HG03097 (cell line): ENCODE measurements around the gene FOXL3.
"Not testable (repeated sequence)": the region's sequence is repeated elsewhere in the genome, so short reads cannot be mapped to it uniquely, and the experiment has no call there.

Source experiments
- ATAC-seq: cut with Tn5 transposase; IDR thresholded peaks from one replicate; pipeline ENCODE4 v1.9.1; 2021; ENCODE audit not compliant: unreplicated experiment, low FRiP score

FOXL3 gene

DNA sequence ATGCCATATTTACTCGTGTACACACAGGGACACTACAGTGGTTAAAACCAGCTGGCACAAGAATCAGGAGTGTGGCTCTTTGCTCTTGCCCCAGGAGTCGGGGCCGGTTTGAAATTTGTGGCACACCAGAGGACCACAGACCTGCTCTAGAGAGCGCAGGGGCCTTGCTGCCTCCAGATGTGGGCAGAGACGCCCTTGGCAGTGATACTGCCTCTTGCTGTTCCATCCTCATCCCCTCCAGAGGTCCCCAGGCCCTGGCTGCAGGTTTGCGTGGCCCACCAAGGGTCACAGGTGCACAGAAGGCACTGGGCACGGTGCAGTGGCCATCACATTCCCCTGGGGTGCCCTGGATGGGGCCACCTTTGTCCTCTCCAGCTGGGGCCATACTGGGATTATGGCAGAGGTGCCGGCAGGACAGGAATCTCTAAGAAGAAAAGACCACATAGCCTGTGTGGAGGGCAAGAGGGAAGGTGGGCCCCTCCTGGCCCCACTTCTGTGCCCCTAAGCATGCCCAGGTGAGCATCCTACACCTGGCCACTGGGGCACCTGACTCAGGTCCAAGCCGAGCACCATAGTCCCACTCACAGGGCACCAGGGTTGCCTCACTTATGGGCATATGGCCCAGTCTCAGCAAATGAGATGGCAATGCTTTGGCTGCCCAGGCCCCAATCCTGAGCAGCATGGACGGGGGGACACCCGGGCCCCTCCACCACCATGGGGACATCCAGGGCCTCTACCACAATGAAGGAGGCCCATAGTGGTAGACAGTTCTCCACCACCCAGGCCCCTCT lies 45.6 kb downstream of the FOXL3 start:
- ATAC-seq, result no peak

DNA sequence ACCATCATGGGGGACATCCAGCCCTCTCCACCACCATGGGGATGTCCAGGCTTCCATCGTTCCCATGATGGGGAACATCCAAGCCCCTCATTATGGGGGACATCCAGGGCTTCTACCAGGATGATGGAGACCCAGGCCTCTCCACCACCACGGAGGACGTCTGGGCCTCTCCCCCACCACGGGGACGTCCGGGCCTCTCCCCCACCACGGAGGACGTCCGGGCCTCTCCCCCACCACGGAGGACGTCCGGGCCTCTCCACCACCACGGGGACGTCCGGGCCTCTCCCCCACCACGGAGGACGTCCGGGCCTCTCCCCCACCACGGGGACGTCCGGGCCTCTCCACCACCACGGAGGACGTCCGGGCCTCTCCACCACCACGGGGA lies 46.2 kb downstream of the FOXL3 start:
- not testable (repeated sequence) for ATAC-seq

DNA sequence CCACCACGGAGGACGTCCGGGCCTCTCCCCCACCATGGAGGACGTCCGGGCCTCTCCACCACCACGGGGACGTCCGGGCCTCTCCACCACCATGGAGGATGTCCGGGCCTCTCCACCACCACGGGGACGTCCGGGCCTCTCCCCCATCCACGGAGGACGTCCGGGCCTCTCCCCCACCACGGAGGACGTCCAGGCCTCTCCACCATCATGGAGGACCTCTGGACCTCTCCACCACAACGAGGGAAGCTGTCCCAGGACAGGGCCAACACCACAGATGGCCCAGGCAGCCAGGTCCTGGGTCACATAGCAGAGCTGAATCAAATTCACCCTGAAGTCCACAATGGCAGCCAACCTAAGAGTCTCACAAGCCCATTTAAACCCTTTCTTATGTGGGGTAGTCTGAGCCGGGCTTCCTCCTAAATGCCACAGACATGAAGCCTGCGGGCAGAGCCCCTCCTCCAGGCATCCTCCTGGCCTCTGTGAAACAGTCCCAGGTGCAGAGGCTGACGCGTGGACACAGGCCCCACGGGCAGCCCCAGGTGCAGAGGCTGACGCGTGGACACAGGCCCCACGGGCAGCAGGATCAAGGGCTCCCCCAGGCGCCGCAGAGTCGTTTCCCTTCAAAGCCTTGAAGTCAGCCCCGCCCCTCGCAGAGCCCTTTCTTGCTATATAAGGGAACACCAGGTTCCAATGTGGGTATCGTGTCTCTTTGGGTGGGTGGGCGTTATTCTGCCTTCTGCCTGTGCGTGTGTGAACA lies 47.0 kb downstream of the FOXL3 start:
- no peak for ATAC-seq

DNA sequence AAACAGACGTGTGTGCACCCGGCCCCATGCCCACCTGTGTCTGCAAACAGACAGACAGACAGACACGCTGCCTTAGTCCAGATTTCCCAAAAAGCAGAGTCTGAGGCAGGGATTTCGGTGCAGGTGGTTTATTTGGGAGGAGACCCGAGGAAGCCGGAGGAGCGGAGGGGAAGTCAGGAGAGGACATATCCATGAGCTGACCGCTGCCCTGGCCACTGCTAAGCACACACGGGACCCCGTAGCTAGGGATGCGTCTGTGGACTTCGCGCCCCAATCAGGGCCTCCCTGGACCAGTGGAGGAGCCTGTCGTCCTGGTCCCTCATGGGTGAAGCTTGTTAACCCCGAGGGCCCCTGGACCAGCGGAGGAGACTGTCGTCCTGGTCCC lies 47.6 kb downstream of the FOXL3 start:
- no peak for ATAC-seq

DNA sequence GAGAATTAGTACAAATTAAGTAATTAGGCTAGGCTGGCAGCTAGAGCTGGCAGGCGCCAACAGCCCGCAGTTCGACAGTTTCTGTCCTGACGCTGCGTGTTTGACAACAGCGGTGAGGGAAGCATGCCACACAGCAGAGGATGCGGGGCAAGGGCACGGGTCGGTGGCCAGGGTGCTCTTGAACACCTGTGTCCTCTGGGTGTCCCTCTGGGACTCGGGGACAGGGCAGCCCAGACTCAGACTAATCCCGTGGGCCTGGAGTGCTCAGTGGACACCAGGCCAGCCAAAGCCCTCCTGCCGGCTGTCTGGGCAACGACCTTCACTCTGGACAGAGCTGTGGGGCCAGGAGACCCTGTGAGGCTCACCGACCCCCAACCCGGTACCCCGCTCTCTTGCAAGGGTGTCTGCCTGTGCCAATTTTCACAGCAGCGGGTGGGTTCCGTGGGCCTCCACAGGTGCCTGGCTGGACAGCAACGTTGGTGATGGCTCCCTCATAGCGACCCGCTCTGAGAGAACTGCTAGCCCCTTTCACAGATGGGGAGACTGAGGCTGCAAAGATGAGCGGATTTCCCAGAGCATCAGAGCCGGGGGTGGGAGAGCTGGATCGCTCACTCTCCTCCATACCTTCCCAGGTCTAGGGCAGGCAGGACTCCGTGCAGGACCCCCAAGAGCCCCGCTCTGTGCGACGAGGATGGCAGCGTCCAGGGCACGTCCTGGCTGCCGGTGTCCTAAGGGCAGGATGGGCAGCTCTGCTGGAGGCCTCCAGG lies 48.5 kb downstream of the FOXL3 start:
- ATAC-seq, result no peak

DNA sequence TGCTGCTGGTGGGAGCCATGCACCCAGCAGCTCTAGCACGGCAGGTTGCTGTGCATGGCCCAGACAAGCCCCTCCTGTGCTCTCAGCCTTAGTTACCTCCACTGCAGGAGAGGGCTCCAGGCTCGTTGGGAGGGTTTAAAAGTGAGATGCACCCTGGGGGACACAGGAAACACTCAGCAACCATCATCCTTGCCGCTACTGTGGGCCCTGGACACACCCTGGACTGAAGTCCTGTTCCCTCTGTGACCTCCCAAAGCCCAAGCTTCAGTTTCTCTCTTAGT lies 49.0 kb downstream of the FOXL3 start:
- no peak for ATAC-seq

DNA sequence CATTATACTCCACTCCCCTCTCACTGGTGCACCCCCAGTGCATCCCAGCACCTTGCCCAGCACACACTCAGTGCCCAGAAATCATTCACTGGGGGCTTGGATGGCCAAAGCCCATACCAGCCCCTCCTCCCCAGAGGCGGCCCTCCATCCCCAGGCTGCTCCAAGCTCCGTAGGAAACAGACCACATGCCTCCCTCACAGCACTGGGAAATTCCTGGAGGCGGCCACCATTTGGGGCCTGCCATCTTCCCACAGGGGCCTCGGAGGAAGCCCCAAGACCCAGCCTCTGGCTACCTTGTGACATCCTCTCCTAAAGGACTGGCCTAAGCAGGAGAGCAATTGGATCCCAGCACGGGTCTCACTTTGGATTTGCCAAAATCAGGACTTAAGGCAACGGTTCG lies 49.7 kb downstream of the FOXL3 start:
- no peak for ATAC-seq

DNA sequence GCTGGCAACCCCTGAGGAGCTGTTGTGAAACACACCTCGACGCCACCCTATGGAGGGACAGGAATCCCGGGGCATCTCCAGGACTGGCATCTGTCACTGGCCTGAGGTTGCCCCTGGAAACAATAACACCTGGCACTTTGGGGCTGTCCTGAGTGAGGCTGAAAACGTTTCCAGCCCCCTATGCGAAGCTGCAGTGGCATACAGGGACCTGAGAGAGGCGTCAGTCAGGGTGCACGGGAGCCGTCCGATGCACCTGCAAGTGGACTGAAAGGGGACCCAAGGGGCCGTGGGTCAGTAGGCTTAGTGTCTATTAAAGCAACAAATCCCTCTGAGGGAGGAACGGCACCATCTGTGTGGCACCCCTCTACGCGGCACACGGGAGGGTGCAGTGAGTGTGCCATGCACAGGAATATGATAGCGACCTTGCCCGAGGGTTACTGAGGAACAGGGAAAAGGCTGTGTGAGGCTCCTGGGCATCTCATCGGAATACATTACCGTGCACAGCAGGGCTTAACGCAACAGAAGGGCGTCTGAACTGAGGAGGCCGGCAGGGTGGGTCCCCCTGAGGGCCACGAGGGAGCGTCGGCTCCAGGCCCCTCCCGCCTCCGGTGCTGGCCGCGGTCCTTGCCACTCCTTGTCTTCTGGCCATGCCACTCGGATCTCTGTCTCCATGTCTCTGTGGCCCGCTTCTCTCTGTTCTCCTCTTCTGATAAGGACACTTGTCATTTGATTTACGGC lies 50.4 kb downstream of the FOXL3 start:
- ATAC-seq, result no peak
